Measurements from ENCODE around the gene ATN1.

- TF ChIP-seq CTCF (IDR thresholded peaks at IDR 0.05) (no peak), EP300 (IDR thresholded peaks at IDR 0.05) (no peak)
Measured at GRCh38 chr12:6896846-6897435, 30.8 kb upstream of the ATN1 start.
